Endodermal cell (in vitro differentiated cells): ENCODE data around the gene MGAT5B. TPM values are rescaled to one million over a fixed set of nuclear protein-coding genes. Genes with fewer than 3 reads are reported as not detected.

Experiments used
- DNase-seq: peaks from one replicate; pipeline ENCODE4 v3.0.0-alpha.2; 2017
- H3K27ac ChIP-seq: 2 replicates; pipeline ENCODE4 v1.5.1; 2013; ENCODE audit warnings: mild to moderate bottlenecking, low read depth, low read length, moderate library complexity
- H3K27me3 ChIP-seq: 2 replicates; pipeline ENCODE4 v1.6.1; 2013; ENCODE audit warnings: mild to moderate bottlenecking, low read length, moderate library complexity; ENCODE audit not compliant: insufficient read depth, control insufficient read depth, poor library complexity, severe bottlenecking
- H3K36me3 ChIP-seq: 2 replicates; pipeline ENCODE4 v1.7.0; 2013; ENCODE audit warnings: mild to moderate bottlenecking, low read length, moderate library complexity; ENCODE audit not compliant: control insufficient read depth, insufficient read depth
- H3K4me1 ChIP-seq: one replicate; pipeline ENCODE4 v1.7.0; 2013; ENCODE audit warnings: low read length; ENCODE audit not compliant: control insufficient read depth, insufficient read depth
- H3K4me3 ChIP-seq: 2 replicates; pipeline ENCODE4 v1.5.1; 2013; ENCODE audit warnings: mild to moderate bottlenecking, low read length, moderate library complexity
- H3K9ac ChIP-seq: 2 replicates; pipeline ENCODE4 v1.6.1; 2013; ENCODE audit warnings: mild to moderate bottlenecking, low read length, moderate library complexity; ENCODE audit not compliant: poor library complexity, severe bottlenecking; ENCODE audit errors: extremely low read depth
- H3K9me3 ChIP-seq: 2 replicates; pipeline ENCODE4 v1.6.1; 2013; ENCODE audit warnings: mild to moderate bottlenecking, low read length, moderate library complexity; ENCODE audit not compliant: control insufficient read depth
- H3K27ac Mint-ChIP-seq: 2 replicates; pipeline ENCODE4 v1.8.0; 2020; ENCODE audit warnings: mixed read lengths
- H3K27me3 Mint-ChIP-seq: 2 replicates; pipeline ENCODE4 v1.8.0; 2021; ENCODE audit warnings: mild to moderate bottlenecking, mixed read lengths; ENCODE audit not compliant: insufficient read depth
- H3K36me3 Mint-ChIP-seq: 2 replicates; pipeline ENCODE4 v1.8.0; 2020; ENCODE audit warnings: low read depth, mixed read lengths
- H3K4me1 Mint-ChIP-seq: 2 replicates; pipeline ENCODE4 v1.8.0; 2020; ENCODE audit warnings: mixed read lengths
- H3K4me3 Mint-ChIP-seq: 2 replicates; pipeline ENCODE4 v1.8.0; 2020; ENCODE audit warnings: mild to moderate bottlenecking, moderate library complexity, mixed read lengths
- H3K9me3 Mint-ChIP-seq: 2 replicates; pipeline ENCODE4 v1.8.0; 2020; ENCODE audit warnings: mild to moderate bottlenecking, mixed read lengths
- CTCF ChIP-seq: fragments of 200-600 bp; sonication (generic); conservative IDR thresholded peaks from 2 replicates; pipeline ENCODE4 v1.5.0; 2021; ENCODE audit warnings: antibody characterized with exemption, mild to moderate bottlenecking
- WGBS, 2 experiments: methylation state at CpG; one replicate each; pipeline versions ENCODE4 v1.1.5 to v1.1.7; 2013; ENCODE audit warnings: missing lambda C conversion rate in 2 of 2, mixed read lengths in 1 of 2; ENCODE audit not compliant: insufficient coverage in 1 of 2, insufficient read length in 1 of 2; 5-methylcytosine and 5-hydroxymethylcytosine counted together
- total RNA-seq, 2 donors: library from RNA; stranded (reverse); fragmentation: NEBNext Ultra II Directional in 1 of 2; extraction: Animal tissue kit (Norgen Biotek cat#: 25700) in 1 of 2; gene quantifications; 2 replicates in 1 of 2; 3 replicates in 1 of 2; pipeline ENCODE4 v1.2.1, GENCODE V29; 2021

Gene MGAT5B
- total RNA-seq, 2 donors from 2014 or later: 2.9 to 3.3 TPM

- H3K9me3 Mint-ChIP-seq: no peaks in the 10 kb centered on the region
- no peaks in the 10 kb centered on the region for H3K27me3 Mint-ChIP-seq
- peaks cover 7% of the 10 kb centered on the region for H3K4me1 ChIP-seq
- H3K27ac ChIP-seq: no peak overlapping the region
- no peak overlapping the region for H3K27ac Mint-ChIP-seq
- no peak overlapping the region for H3K4me3 Mint-ChIP-seq
- H3K36me3 Mint-ChIP-seq: peaks cover 4% of the 10 kb centered on the region
- no peak for DNase-seq
- no peak overlapping the region for H3K9ac ChIP-seq
- H3K4me3 ChIP-seq: no peak overlapping the region
- peaks cover 12% of the 10 kb centered on the region for H3K4me1 Mint-ChIP-seq
- 95 to 100% methylated on average over 1 to 11 of the region's 13 CpGs for WGBS, 2 experiments
- H3K27me3 ChIP-seq: no peaks in the 10 kb centered on the region
- TF ChIP-seq CTCF: no peak
- H3K9me3 ChIP-seq: no peaks in the 10 kb centered on the region
- H3K36me3 ChIP-seq: no peaks in the 10 kb centered on the region
These were observed 93.7 kb downstream of the MGAT5B start for GRCh38 chr17:76961869-76962268.

DNA sequence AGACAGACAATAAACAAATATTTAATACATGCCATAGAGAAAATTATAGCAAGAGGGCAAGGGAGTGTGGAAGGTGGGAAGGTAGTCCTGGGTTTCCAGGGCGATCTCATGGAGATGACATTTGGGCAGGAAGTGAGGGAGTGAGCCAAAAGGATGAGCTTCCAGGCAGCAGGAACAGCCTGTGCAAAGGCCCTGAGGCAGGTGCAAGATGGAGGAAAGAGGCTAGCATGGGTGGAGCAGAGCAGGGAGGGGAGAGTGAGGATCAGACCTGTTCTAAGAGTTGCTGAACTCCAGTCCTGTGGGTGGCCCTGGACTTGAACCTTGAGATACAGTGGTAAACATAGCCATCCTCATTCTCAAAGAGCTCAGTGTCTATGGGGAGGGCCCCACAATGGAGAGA lies 94.7 kb downstream of the MGAT5B start:
- no peak overlapping the region for H3K4me3 Mint-ChIP-seq
- H3K9ac ChIP-seq: no peak overlapping the region
- H3K27me3 Mint-ChIP-seq: no peaks in the 10 kb centered on the region
- peaks cover 3% of the 10 kb centered on the region for H3K4me1 ChIP-seq
- no peaks in the 10 kb centered on the region for H3K27me3 ChIP-seq
- H3K9me3 ChIP-seq: no peaks in the 10 kb centered on the region
- peaks cover 4% of the 10 kb centered on the region for H3K36me3 Mint-ChIP-seq
- no peak for TF ChIP-seq CTCF
- WGBS, 2 experiments: 84 to 100% methylated on average over 1 of the region's 1 CpG
- H3K27ac ChIP-seq: no peak overlapping the region
- DNase-seq: no peak
- H3K4me3 ChIP-seq: no peak overlapping the region
- no peaks in the 10 kb centered on the region for H3K9me3 Mint-ChIP-seq
- no peaks in the 10 kb centered on the region for H3K36me3 ChIP-seq
- peaks cover 4% of the 10 kb centered on the region for H3K4me1 Mint-ChIP-seq
- no peak overlapping the region for H3K27ac Mint-ChIP-seq

DNA sequence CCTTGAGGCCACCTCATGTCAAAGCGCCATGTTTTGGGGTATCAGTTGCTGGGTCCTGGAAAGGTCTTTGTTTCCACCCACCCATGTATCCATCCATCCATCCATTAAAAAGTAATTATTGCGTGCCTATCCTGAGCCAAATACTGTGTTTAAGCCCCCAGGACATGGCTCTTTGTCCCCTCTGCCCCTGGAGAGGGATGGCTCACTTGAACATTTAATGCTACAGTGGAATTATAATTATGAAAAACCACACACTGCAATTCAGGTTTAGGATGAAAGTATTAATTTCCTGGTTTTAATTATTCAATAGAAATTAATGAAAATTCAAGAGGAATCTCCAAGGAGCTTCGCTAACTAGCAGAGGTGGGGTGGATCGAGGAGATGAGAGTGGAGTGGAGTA lies 97.8 kb downstream of the MGAT5B start:
- Mint-ChIP-seq H3K4me1 (peaks cover 8% of the 10 kb centered on the region), H3K4me3 (no peak overlapping the region), H3K27ac (no peak overlapping the region), H3K36me3 (peaks cover 4% of the 10 kb centered on the region), H3K9me3 (no peaks in the 10 kb centered on the region), H3K27me3 (no peaks in the 10 kb centered on the region)
- H3K27me3 ChIP-seq: no peaks in the 10 kb centered on the region
- peaks cover 8% of the 10 kb centered on the region for H3K4me1 ChIP-seq
- DNase-seq: no peak
- TF ChIP-seq CTCF: no peak
- H3K36me3 ChIP-seq: no peaks in the 10 kb centered on the region
- WGBS, 2 experiments: 95 to 96% methylated on average over 3 to 4 of the region's 4 CpGs
- no peak overlapping the region for H3K27ac ChIP-seq
- no peaks in the 10 kb centered on the region for H3K9me3 ChIP-seq
- no peak overlapping the region for H3K9ac ChIP-seq
- H3K4me3 ChIP-seq: no peak overlapping the region
